ENCODE results near the gene ATXN1.

- TF ChIP-seq GATA2 (IDR thresholded peaks at IDR 0.05; ENCODE audit: low read depth, low read length) (no peak), GATA3 (IDR thresholded peaks at IDR 0.05; ENCODE audit: low read depth, low read length) (no peak)
Measured at GRCh38 chr6:16362296-16362695, 399.0 kb downstream of the ATXN1 start.
